ENCODE measurements around the gene SUMO2.
A peak's percentile ranks its signal among the peaks of the same experiment; 100 is the strongest.
"Not testable (repeated sequence)": the region's sequence is repeated elsewhere in the genome, so short reads cannot be mapped to it uniquely, and the experiment has no call there.

SUMO2 gene

GRCh38 chr17:75182569-75183436, at the start of gene SUMO2:
Gene SUMO2 (minus strand): TSS chr17:75182959. CDS start chr17:75182834, 125 bp downstream.
- peak; percentile 57 for DNase-seq

GRCh38 chr17:75231741-75232464, 49.1 kb upstream of the SUMO2 start:
- no peak for DNase-seq

- no peak for DNase-seq
These were observed 48.3 kb upstream of the SUMO2 start for GRCh38 chr17:75231071-75231470.

- no peak for DNase-seq
These were observed 46.1 kb upstream of the SUMO2 start for GRCh38 chr17:75228847-75229246.

GRCh38 chr17:75228305-75228704, 45.5 kb upstream of the SUMO2 start:
- DNase-seq, result no peak

- DNase-seq, result no peak
These were observed 45.0 kb upstream of the SUMO2 start for GRCh38 chr17:75227729-75228128.

- DNase-seq, result no peak
These were observed 42.3 kb upstream of the SUMO2 start for GRCh38 chr17:75225016-75225415.

GRCh38 chr17:75219815-75220214, 37.1 kb upstream of the SUMO2 start:
- DNase-seq, result no peak

- DNase-seq, result no peak
These were observed 35.4 kb upstream of the SUMO2 start for GRCh38 chr17:75218131-75218530.

GRCh38 chr17:75209061-75209460, 26.3 kb upstream of the SUMO2 start:
- no peak for DNase-seq

- DNase-seq, result no peak
These were observed 25.4 kb upstream of the SUMO2 start for GRCh38 chr17:75208161-75208560.

- DNase-seq, result no peak
These were observed 25.0 kb upstream of the SUMO2 start for GRCh38 chr17:75207760-75208159.

GRCh38 chr17:75207050-75207407, 24.3 kb upstream of the SUMO2 start:
- not testable (repeated sequence) for DNase-seq

GRCh38 chr17:75205793-75206163, 23.0 kb upstream of the SUMO2 start:
- no peak for DNase-seq

- peak; percentile 92 for DNase-seq
These were observed 22.5 kb upstream of the SUMO2 start, which contains the start of gene NUP85 for GRCh38 chr17:75205037-75205792. Gene NUP85 (plus strand): TSS chr17:75205679. CDS start chr17:75205762, 83 bp downstream.

- no peak for DNase-seq
These were observed 17.3 kb upstream of the SUMO2 start for GRCh38 chr17:75199886-75200618.

GRCh38 chr17:75194879-75195278, 12.1 kb upstream of the SUMO2 start:
- peak; percentile 94 for DNase-seq

GRCh38 chr17:75191584-75191983, 8.8 kb upstream of the SUMO2 start:
- peak; percentile 51 for DNase-seq

- no peak for DNase-seq
These were observed 5.9 kb upstream of the SUMO2 start for GRCh38 chr17:75188614-75189013.

GRCh38 chr17:75183999-75184884, 1.5 kb upstream of the SUMO2 start:
- no peak for DNase-seq

GRCh38 chr17:75182319-75182568, 515 bp downstream of the SUMO2 start:
- DNase-seq, result no peak

Measured in kidney glomerular epithelial cell (primary cell).